SK-N-SH (cell line): ENCODE data around the gene HCST. TPM values are rescaled to one million over a fixed set of nuclear protein-coding genes. Genes with fewer than 3 reads are reported as not detected.

Experiments
- CTCF ChIA-PET: fragments of 300-600, 350-600 bp; formaldehyde crosslinking; extraction: SDS; loops from one replicate; lab custom pipeline; 2021; lab: Yijun Ruan, JAX
- POLR2A ChIA-PET: fragments of 350-600 bp; sonication (Branson Sonifier 250); formaldehyde crosslinking; extraction: SDS; loops from one replicate; lab custom pipeline; 2020; ENCODE audit warnings: antibody characterized with exemption, inconsistent platforms; lab: Yijun Ruan, JAX
- DNase-seq: peaks from one replicate; pipeline ENCODE4 v3.0.0; 2012
- H2AFZ ChIP-seq: fragments of 200-600 bp; sonication (generic); 2 replicates; pipeline ENCODE4 v1.8.1; 2016; ENCODE audit warnings: antibody characterized with exemption, mild to moderate bottlenecking, low read depth
- H3F3A ChIP-seq: fragments of 200-600 bp; sonication (generic); replicated peaks from 2 replicates; pipeline ENCODE3; 2016; ENCODE audit warnings: antibody characterized with exemption, mild to moderate bottlenecking; ENCODE audit not compliant: insufficient read depth
- H3K27ac ChIP-seq, 2 experiments: fragments of 200-500 bp in 1 of 2; fragments of 200-600 bp in 1 of 2; sonication (Bioruptor generic) in 1 of 2; sonication (generic), shearing (Covaris generic) in 1 of 2; 2 replicates each; pipeline versions ENCODE4 v1.5.1 to v1.6.1; 2014 to 2016; ENCODE audit warnings: low read depth in 2 of 2, inconsistent platforms in 1 of 2, low read length in 1 of 2, mild to moderate bottlenecking in 1 of 2, mixed read lengths in 1 of 2
- H3K27me3 ChIP-seq: fragments of 200-600 bp; sonication (generic), shearing (Covaris generic); 2 replicates; pipeline ENCODE4 v1.6.1; 2016; ENCODE audit warnings: mixed run types; ENCODE audit not compliant: insufficient read depth
- H3K36me3 ChIP-seq, 2 experiments: fragments of 200-500 bp in 1 of 2; fragments of 200-600 bp in 1 of 2; sonication (Bioruptor generic) in 1 of 2; sonication (generic) in 1 of 2; replicated peaks in 1 of 2; 2 replicates each; pipeline versions ENCODE3 to v1.5.1; 2014 to 2016; ENCODE audit warnings: low read length in 1 of 2, mild to moderate bottlenecking in 1 of 2; ENCODE audit not compliant: insufficient read depth in 2 of 2, control insufficient read depth in 1 of 2
- H3K4me1 ChIP-seq, 2 experiments: fragments of 200-500 bp in 1 of 2; fragments of 200-600 bp in 1 of 2; sonication (Bioruptor generic) in 1 of 2; sonication (generic), shearing (Covaris generic) in 1 of 2; 2 replicates each; pipeline versions ENCODE4 v1.5.1 to v1.6.1; 2014 to 2016; ENCODE audit warnings: low read depth in 1 of 2, low read length in 1 of 2, mixed run types in 1 of 2; ENCODE audit not compliant: insufficient read depth in 2 of 2, control insufficient read depth in 1 of 2
- H3K4me2 ChIP-seq: fragments of 200-600 bp; sonication (generic), shearing (Covaris generic); 2 replicates; pipeline ENCODE4 v1.6.1; 2017; ENCODE audit warnings: mixed run types
- H3K4me3 ChIP-seq, 2 experiments: fragments of 200-500 bp in 1 of 2; fragments of 200-600 bp in 1 of 2; sonication (Bioruptor generic) in 1 of 2; sonication (generic), shearing (Covaris generic) in 1 of 2; 2 replicates each; pipeline versions ENCODE4 v1.5.1 to v1.8.1; 2014 to 2016; ENCODE audit warnings: low read depth in 2 of 2, inconsistent platforms in 1 of 2, low read length in 1 of 2, mild to moderate bottlenecking in 1 of 2, mixed read lengths in 1 of 2, moderate library complexity in 1 of 2
- H3K79me2 ChIP-seq: fragments of 200-600 bp; sonication (generic); 2 replicates; pipeline ENCODE4 v1.8.1; 2017; ENCODE audit warnings: mild to moderate bottlenecking; ENCODE audit not compliant: insufficient read depth
- H3K9ac ChIP-seq: fragments of 200-600 bp; sonication (generic); 2 replicates; pipeline ENCODE4 v1.6.1; 2017; ENCODE audit warnings: mixed run types
- H3K9me2 ChIP-seq: fragments of 200-600 bp; sonication (generic); 2 replicates; pipeline ENCODE4 v1.6.1; 2017; ENCODE audit warnings: mixed run types
- H3K9me3 ChIP-seq: fragments of 200-600 bp; sonication (generic); 2 replicates; pipeline ENCODE4 v1.6.1; 2017; ENCODE audit warnings: mixed run types, mild to moderate bottlenecking, moderate library complexity
- H4K20me1 ChIP-seq: fragments of 200-600 bp; sonication (generic); 2 replicates; pipeline ENCODE4 v1.6.1; 2017; ENCODE audit warnings: mild to moderate bottlenecking, mixed run types; ENCODE audit not compliant: insufficient read depth
- FOSL2 ChIP-seq: IDR thresholded peaks from 2 replicates; pipeline ENCODE4 v1.4.0; 2012; ENCODE audit warnings: low read depth, mild to moderate bottlenecking, moderate library complexity, borderline replicate concordance
- FOXJ3 ChIP-seq: sonication (generic); formaldehyde crosslinking; IDR thresholded peaks from 2 replicates; pipeline ENCODE4 v1.5.1; 2020; ENCODE audit warnings: mild to moderate bottlenecking, missing genetic modification reagents
- IRF3 ChIP-seq: fragments of 150-350 bp; IDR thresholded peaks from 2 replicates; pipeline ENCODE4 v1.6.1; 2016; ENCODE audit warnings: mild to moderate bottlenecking, low read depth, low read length
- NFIC ChIP-seq: IDR thresholded peaks from 2 replicates; pipeline ENCODE4 v1.4.0; 2012; ENCODE audit warnings: borderline replicate concordance
- POLR2AphosphoS5 ChIP-seq: IDR thresholded peaks from 2 replicates; pipeline ENCODE4 v1.6.1; 2012; ENCODE audit warnings: low read depth, low read length
- RAD21 ChIP-seq: IDR thresholded peaks from 2 replicates; pipeline ENCODE4 v1.6.1; 2012; ENCODE audit warnings: mild to moderate bottlenecking, low read length
- REST ChIP-seq: IDR thresholded peaks from 2 replicates; pipeline ENCODE4 v1.6.1; 2012; ENCODE audit warnings: mild to moderate bottlenecking, low read depth, low read length, moderate library complexity
- TCF12 ChIP-seq: IDR thresholded peaks from 2 replicates; pipeline ENCODE4 v1.4.0; 2012
- USF2 ChIP-seq: fragments of 150-350 bp; IDR thresholded peaks from 2 replicates; pipeline ENCODE4 v1.6.1; 2017; ENCODE audit warnings: antibody characterized with exemption, low read length, low read depth, borderline replicate concordance
- YY1 ChIP-seq: IDR thresholded peaks from 2 replicates; pipeline ENCODE4 v1.4.0; 2012; ENCODE audit warnings: low read depth, mild to moderate bottlenecking
- WGBS: methylation state at CpG from one replicate; pipeline ENCODE4 v1.1.6; 2017; ENCODE audit warnings: low lambda C conversion rate; 5-methylcytosine and 5-hydroxymethylcytosine counted together
- polyA plus RNA-seq, 3 experiments: library from polyadenylated mRNA; depleted of rRNA; stranded (reverse); fragments of >200 nt; gene quantifications; 2 replicates each; pipeline ENCODE4 v1.2.3, GENCODE V29; 2012

HCST gene
- polyA plus RNA-seq, 1 of the 3 experiments (the other 2 are of a cell fraction): 0.59 TPM

GRCh38 chr19:35940078-35940775 lies 37.9 kb downstream of the HCST start:
- Histone ChIP-seq H3F3A (no peaks in the 10 kb centered on the region), H3K36me3 (peaks cover 0 to 10% of the 10 kb centered on the region in 2 experiments), H2AFZ (no peak overlapping the region), H3K9me2 (no peaks in the 10 kb centered on the region), H3K4me2 (no peak overlapping the region), H3K4me3 (no peak overlapping the region), H3K27me3 (no peaks in the 10 kb centered on the region), H3K9ac (no peak overlapping the region), H3K9me3 (no peaks in the 10 kb centered on the region), H3K27ac (no peak overlapping the region), H4K20me1 (0 out of 2 replicates have a peak, but pooled peaks cover 3% of the 10 kb centered on the region), H3K4me1 (peaks cover 0 to 22% of the 10 kb centered on the region in 2 experiments; a peak in 1 of 4 replicates), H3K79me2 (no peaks in the 10 kb centered on the region; the same call in 1 of the 2 replicates)
- TF ChIP-seq USF2: no peak
- TF ChIP-seq RAD21: no peak
- no peak for TF ChIP-seq FOSL2
- TF ChIP-seq TCF12: no peak
- no peak for TF ChIP-seq POLR2AphosphoS5
- TF ChIP-seq YY1: no peak
- TF ChIP-seq IRF3: no peak
- no peak for TF ChIP-seq NFIC
- no peak for TF ChIP-seq FOXJ3 (CRISPR knock-in tag)
- no peak for TF ChIP-seq REST
- DNase-seq: no peak
- 94% methylated on average over 43 of the region's 51 CpGs for WGBS
- ChIA-PET POLR2A (interaction anchor here (1.8 kb wide), 1 partner anchor 9 kb away, joined by 4 read pairs; no protein-coding TSS in a partner anchor), CTCF (no interaction called here)

GRCh38 chr19:35940839-35941238 lies 38.5 kb downstream of the HCST start:
- WGBS: 79% methylated on average over 4 of the region's 4 CpGs
- Histone ChIP-seq H3K9me2 (no peaks in the 10 kb centered on the region), H4K20me1 (0 out of 2 replicates have a peak, but pooled peaks cover 3% of the 10 kb centered on the region), H3K27me3 (no peaks in the 10 kb centered on the region), H3F3A (no peaks in the 10 kb centered on the region), H3K27ac (no peak overlapping the region), H3K4me3 (no peak overlapping the region), H3K4me2 (no peak overlapping the region), H2AFZ (no peak overlapping the region), H3K4me1 (peaks cover 0 to 18% of the 10 kb centered on the region in 2 experiments; a peak in 1 of 4 replicates), H3K79me2 (no peaks in the 10 kb centered on the region; the same call in 1 of the 2 replicates), H3K36me3 (peaks cover 0 to 10% of the 10 kb centered on the region in 2 experiments), H3K9me3 (no peaks in the 10 kb centered on the region), H3K9ac (no peak overlapping the region)
- no peak for TF ChIP-seq USF2
- ChIA-PET CTCF (no interaction called here), POLR2A (no interaction called here)
- no peak for DNase-seq
